Eye (tissue), 1 donor: ENCODE data around the gene SCN7A.
"Not testable (repeated sequence)": the region's sequence is repeated elsewhere in the genome, so short reads cannot be mapped to it uniquely, and the experiment has no call there.

Source experiments
- DNase-seq: peaks from one replicate; pipeline ENCODE4 v3.0.0-alpha.2; 2015

Gene SCN7A

GRCh38 chr2:166494140-166494624, at the start of gene SCN7A:
Gene SCN7A, minus strand, starts transcription at chr2:166494249. Its CDS starts 16,553 bp downstream, at chr2:166477696.
- peak; percentile 91 for DNase-seq

- DNase-seq: peak; percentile 93
Observed at GRCh38 chr2:166539340-166540162, 45.5 kb upstream of the SCN7A start.

- no peak for DNase-seq
Observed at GRCh38 chr2:166536111-166536510, 42.1 kb upstream of the SCN7A start.

- DNase-seq: no peak
Observed at GRCh38 chr2:166521155-166521554, 27.1 kb upstream of the SCN7A start.

GRCh38 chr2:166520604-166521003, 26.6 kb upstream of the SCN7A start:
- DNase-seq: no peak

- DNase-seq: no peak
Observed at GRCh38 chr2:166519391-166519962, 25.4 kb upstream of the SCN7A start.

- DNase-seq: no peak
Observed at GRCh38 chr2:166518634-166519390, 24.8 kb upstream of the SCN7A start.

- DNase-seq: no peak
Observed at GRCh38 chr2:166517533-166518061, 23.5 kb upstream of the SCN7A start.

- DNase-seq: peak; percentile 76
Observed at GRCh38 chr2:166516712-166517303, 22.8 kb upstream of the SCN7A start.

- no peak for DNase-seq
Observed at GRCh38 chr2:166513952-166514351, 19.9 kb upstream of the SCN7A start.

GRCh38 chr2:166499281-166499680, 5.2 kb upstream of the SCN7A start:
- peak; percentile 21 for DNase-seq

- DNase-seq: no peak
Observed at GRCh38 chr2:166491461-166491860, 2.6 kb downstream of the SCN7A start.

- DNase-seq: no peak
Observed at GRCh38 chr2:166487171-166487570, 6.9 kb downstream of the SCN7A start.

- no peak for DNase-seq
Observed at GRCh38 chr2:166485558-166486178, 8.4 kb downstream of the SCN7A start.

- DNase-seq: no peak
Observed at GRCh38 chr2:166472332-166472731, 21.7 kb downstream of the SCN7A start.

- no peak for DNase-seq
Observed at GRCh38 chr2:166468124-166469024, 25.7 kb downstream of the SCN7A start.

GRCh38 chr2:166464187-166464586, 29.9 kb downstream of the SCN7A start:
- no peak for DNase-seq

GRCh38 chr2:166463640-166464039, 30.4 kb downstream of the SCN7A start:
- DNase-seq: no peak

GRCh38 chr2:166458674-166459073, 35.4 kb downstream of the SCN7A start:
- no peak for DNase-seq

- not testable (repeated sequence) for DNase-seq
Observed at GRCh38 chr2:166455823-166456222, 38.2 kb downstream of the SCN7A start.

- DNase-seq: no peak
Observed at GRCh38 chr2:166454006-166454595, 39.9 kb downstream of the SCN7A start.
